SK-N-SH treated with all-trans-retinoic acid at 6 μM for 48 hours (cell line): ENCODE measurements around the gene ORC6.

Experiments
- ARNTL ChIP-seq: fragments of 450-650 bp; formaldehyde crosslinking; IDR thresholded peaks from 2 replicates; pipeline ENCODE4 v1.5.0; 2020; ENCODE audit warnings: low read depth, mild to moderate bottlenecking, moderate library complexity, borderline replicate concordance
- BACH2 ChIP-seq: fragments of 250-450 bp; sonication (Bioruptor Pico); IDR thresholded peaks from 2 replicates; pipeline ENCODE4 v1.9.0; 2021; ENCODE audit warnings: mild to moderate bottlenecking, borderline replicate concordance
- ESRRG ChIP-seq: fragments of 250-450 bp; sonication (Bioruptor Pico); IDR thresholded peaks from 2 replicates; pipeline ENCODE4 v1.6.1; 2021; ENCODE audit warnings: mild to moderate bottlenecking
- GLIS3 ChIP-seq: fragments of 250-450 bp; sonication (Bioruptor Pico); IDR thresholded peaks from 2 replicates; pipeline ENCODE4 v1.5.0; 2020; ENCODE audit warnings: mild to moderate bottlenecking, moderate library complexity
- ISL1 ChIP-seq: fragments of 250-450 bp; sonication (Bioruptor Pico); IDR thresholded peaks from 2 replicates; pipeline ENCODE4 v2.1.2; 2022; ENCODE audit warnings: mild to moderate bottlenecking, moderate library complexity
- OSR1 ChIP-seq: fragments of 250-450 bp; sonication (Bioruptor Pico); IDR thresholded peaks from 2 replicates; pipeline ENCODE4 v1.8.0; 2022; ENCODE audit warnings: moderate library complexity, mild to moderate bottlenecking, inconsistent platforms
- PPARA ChIP-seq: fragments of 250-450 bp; sonication (Bioruptor Pico); IDR thresholded peaks from 2 replicates; pipeline ENCODE4 v1.5.0; 2020; ENCODE audit warnings: mild to moderate bottlenecking, borderline replicate concordance
- RARB ChIP-seq: fragments of 250-450 bp; sonication (Bioruptor Pico); IDR thresholded peaks from 2 replicates; pipeline ENCODE4 v1.8.0; 2021; ENCODE audit warnings: mild to moderate bottlenecking, moderate library complexity
- TOX ChIP-seq: fragments of 250-450 bp; sonication (Bioruptor Pico); IDR thresholded peaks from 2 replicates; pipeline ENCODE4 v1.8.0; 2021; ENCODE audit warnings: mild to moderate bottlenecking, moderate library complexity, borderline replicate concordance
- TSHZ2 ChIP-seq: fragments of 250-450 bp; sonication (Bioruptor Pico); IDR thresholded peaks from 2 replicates; pipeline ENCODE4 v1.5.0; 2020; ENCODE audit warnings: mild to moderate bottlenecking, moderate library complexity
- ZFP3 ChIP-seq: fragments of 250-450 bp; sonication (Bioruptor Pico); IDR thresholded peaks from 2 replicates; pipeline ENCODE4 v1.5.0; 2020; ENCODE audit warnings: mild to moderate bottlenecking, moderate library complexity
- ZNF565 ChIP-seq: fragments of 450-650 bp; formaldehyde crosslinking; conservative IDR thresholded peaks from 2 replicates; pipeline ENCODE4 v1.5.0; 2020; ENCODE audit warnings: low read depth, mild to moderate bottlenecking, moderate library complexity
- ZNF8 ChIP-seq: fragments of 450-650 bp; formaldehyde crosslinking; IDR thresholded peaks from 2 replicates; pipeline ENCODE4 v1.5.0; 2020; ENCODE audit warnings: mild to moderate bottlenecking, moderate library complexity

GRCh38 chr16:46700048-46700447 is 10.6 kb downstream of the ORC6 start:
- TF ChIP-seq ISL1 (CRISPR knock-in tag) (no peak), TOX (CRISPR knock-in tag) (no peak), ZNF565 (CRISPR knock-in tag) (no peak), ESRRG (CRISPR knock-in tag) (no peak), TSHZ2 (CRISPR knock-in tag) (no peak), ZFP3 (no peak), GLIS3 (CRISPR knock-in tag) (no peak), RARB (CRISPR knock-in tag) (no peak), ARNTL (CRISPR knock-in tag) (no peak), ZNF8 (CRISPR knock-in tag) (no peak), PPARA (CRISPR knock-in tag) (no peak), BACH2 (CRISPR knock-in tag) (no peak), OSR1 (CRISPR knock-in tag) (no peak)
